ENCODE measurements around the gene CRHR1. TPM values are rescaled to one million over a fixed set of nuclear protein-coding genes. Genes with fewer than 3 reads are reported as not detected.

Gene CRHR1
- not detected for total RNA-seq
- not detected for polyA plus RNA-seq
- long read RNA-seq, donor 1: 0 reads
- long read RNA-seq, donor 2: 0 reads
- long read RNA-seq, donor 3: 0 reads
- long read RNA-seq, donor 4: 0 reads
- long read RNA-seq, donor 5: 0 reads

GRCh38 chr17:45784293-45784740 is at the start of gene CRHR1:
CRHR1 (plus strand) TSS chr17:45784320; CDS start chr17:45784545, 225 bp downstream.
- 1 to 2% methylated on average over 42 to 56 of the region's 56 CpGs for WGBS, 2 donors
- Histone ChIP-seq H3K36me3 (ENCODE audit: control insufficient read depth in 4 of 4, insufficient read depth in 4 of 4, low read length in 4 of 4) (no peaks in the 10 kb centered on the region), H3K9ac (ENCODE audit: insufficient read depth in 1 of 2, low read length in 2 of 2) (no peak within 1 kb of the TSS), H3K27me3 (ENCODE audit: control insufficient read depth in 3 of 3, insufficient read depth in 3 of 3, low read length in 2 of 3) (peaks cover 4 to 66% (median 47%) of the 10 kb centered on the region in 3 donors), H3K9me3 (ENCODE audit: control insufficient read depth in 4 of 4, insufficient read depth in 3 of 4, low read length in 3 of 4) (peaks cover 0 to 3% (median 0%) of the 10 kb centered on the region in 4 donors), H3K4me1 (ENCODE audit: control insufficient read depth in 5 of 5, insufficient read depth in 5 of 5, low read length in 5 of 5) (peaks cover 0 to 20% (median 13%) of the 10 kb centered on the region in 5 donors), H3K4me3 (peak within 1 kb of the TSS; percentile 12), H3K27ac (ENCODE audit: low read depth in 1 of 2, low read length in 1 of 2) (no peak within 1 kb of the TSS)
- no peak for ATAC-seq (ENCODE audit: insufficient read depth, low FRiP score)
- TF ChIP-seq CTCF (IDR thresholded peaks at IDR 0.05; ENCODE audit: control extremely low read depth, extremely low read depth): no peak
- no peak for DNase-seq

DNA sequence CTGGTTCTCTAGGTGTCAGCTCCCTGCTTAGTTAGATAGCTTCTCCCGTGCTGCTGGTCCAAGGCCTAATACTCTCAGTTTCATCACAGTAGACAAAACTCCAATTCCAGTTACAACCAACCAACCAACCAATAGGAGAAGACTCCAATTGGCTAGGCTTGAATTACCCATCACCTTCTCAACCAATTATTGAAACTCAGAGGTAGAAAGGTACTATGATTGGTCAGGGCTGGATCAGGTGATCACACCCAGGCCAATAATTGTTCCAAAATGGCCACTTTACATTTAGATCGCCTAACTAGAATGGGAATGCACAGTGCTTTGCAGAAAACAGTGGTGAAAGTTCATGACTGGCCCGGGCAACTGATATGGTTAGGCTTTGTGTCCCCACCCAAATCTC is 49.5 kb upstream of the CRHR1 start:
- Histone ChIP-seq H3K4me1 (ENCODE audit: control insufficient read depth in 5 of 5, insufficient read depth in 5 of 5, low read length in 5 of 5) (peaks cover 0 to 5% (median 0%) of the 10 kb centered on the region in 5 donors), H3K9ac (ENCODE audit: insufficient read depth in 1 of 2, low read length in 2 of 2) (no peak overlapping the region), H3K4me3 (no peak overlapping the region), H3K27ac (ENCODE audit: low read depth in 1 of 2, low read length in 1 of 2) (no peak overlapping the region), H3K27me3 (ENCODE audit: control insufficient read depth in 3 of 3, insufficient read depth in 3 of 3, low read length in 2 of 3) (no peaks in the 10 kb centered on the region), H3K36me3 (ENCODE audit: control insufficient read depth in 4 of 4, insufficient read depth in 4 of 4, low read length in 4 of 4) (no peaks in the 10 kb centered on the region), H3K9me3 (ENCODE audit: control insufficient read depth in 4 of 4, insufficient read depth in 3 of 4, low read length in 3 of 4) (peaks cover 0 to 17% (median 3%) of the 10 kb centered on the region in 4 donors)
- ATAC-seq (ENCODE audit: insufficient read depth, low FRiP score) (no peak), DNase-seq (no peak)
- 84 to 86% methylated on average over 3 of the region's 3 CpGs for WGBS, 2 donors
- no peak for TF ChIP-seq CTCF (IDR thresholded peaks at IDR 0.05; ENCODE audit: control extremely low read depth, extremely low read depth)

GRCh38 chr17:45735488-45735887 is 48.6 kb upstream of the CRHR1 start:
- TF ChIP-seq CTCF (IDR thresholded peaks at IDR 0.05; ENCODE audit: control extremely low read depth, extremely low read depth): no peak
- ATAC-seq (ENCODE audit: insufficient read depth, low FRiP score) (no peak), DNase-seq (no peak)
- no peaks in the 10 kb centered on the region for H3K27me3 ChIP-seq (ENCODE audit: control insufficient read depth in 3 of 3, insufficient read depth in 3 of 3, low read length in 2 of 3)
- no peak overlapping the region for H3K9ac ChIP-seq (ENCODE audit: insufficient read depth in 1 of 2, low read length in 2 of 2)
- H3K36me3 ChIP-seq (ENCODE audit: control insufficient read depth in 4 of 4, insufficient read depth in 4 of 4, low read length in 4 of 4): no peaks in the 10 kb centered on the region
- WGBS, 2 donors: 0 to 68% methylated on average over 1 of the region's 1 CpG
- H3K4me3 ChIP-seq: no peak overlapping the region
- peaks cover 0 to 10% (median 0%) of the 10 kb centered on the region in 5 donors for H3K4me1 ChIP-seq (ENCODE audit: control insufficient read depth in 5 of 5, insufficient read depth in 5 of 5, low read length in 5 of 5)
- H3K9me3 ChIP-seq (ENCODE audit: control insufficient read depth in 4 of 4, insufficient read depth in 3 of 4, low read length in 3 of 4): peaks cover 0 to 13% (median 3%) of the 10 kb centered on the region in 4 donors
- H3K27ac ChIP-seq (ENCODE audit: low read depth in 1 of 2, low read length in 1 of 2): no peak overlapping the region

Data from lung (tissue), 16 donors.